Endothelial cell of hepatic sinusoid (primary cell): ENCODE data around the gene FHIT.

Experiments
- in situ Hi-C: cut with HindIII; loops from 2 replicates; pipeline ENCODE4 v1.10.0; 2017; ENCODE audit warnings: low sequenced_read_pairs

FHIT gene

DNA sequence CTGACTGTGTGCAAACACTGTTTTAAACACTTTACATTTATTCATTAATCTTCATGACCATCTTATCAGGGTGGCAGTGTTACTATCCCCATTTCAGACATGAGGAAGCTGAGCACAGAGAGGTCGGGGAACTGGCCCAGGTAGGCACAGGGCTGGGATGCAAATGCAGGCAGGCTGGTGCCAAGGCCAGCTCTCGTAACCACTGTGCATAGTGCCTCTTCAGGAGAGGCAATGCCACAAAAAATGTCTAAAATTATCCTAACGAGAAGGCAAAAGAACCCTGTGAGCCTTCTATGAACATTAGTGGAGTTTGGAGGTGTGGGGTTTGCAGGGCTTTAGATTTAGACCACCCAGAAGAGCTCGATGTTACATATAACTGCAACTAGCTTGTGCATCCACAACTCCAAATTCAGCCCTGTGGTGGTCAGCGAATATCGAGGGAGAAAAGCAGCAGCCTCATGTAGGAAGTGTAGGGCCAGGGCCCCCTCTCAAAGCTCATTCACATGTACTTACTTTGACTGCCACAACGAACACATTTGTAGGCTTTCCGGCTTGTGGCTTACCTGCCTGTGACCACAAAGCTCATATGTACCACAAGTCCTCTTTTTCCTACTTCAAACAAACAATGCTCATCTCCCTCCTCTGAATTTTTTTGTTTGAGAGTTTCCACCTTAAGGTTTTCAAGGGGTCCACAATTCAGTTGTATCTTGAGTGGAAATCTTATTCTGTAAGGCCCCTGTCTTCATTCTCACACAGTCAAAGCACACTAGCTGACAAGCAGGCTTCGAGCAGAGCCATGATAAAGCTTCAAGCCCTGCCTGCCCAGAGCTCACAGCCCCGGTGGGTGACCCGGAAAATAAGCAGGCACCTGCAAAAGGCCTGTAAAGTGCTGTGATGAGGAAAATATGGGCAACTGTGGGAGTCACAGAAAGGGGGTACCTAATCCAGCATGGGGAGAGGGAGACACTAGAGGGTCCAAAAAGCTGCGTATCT is 1478.5 kb downstream of the FHIT start:
- in situ Hi-C loops, result loop anchor here (5.0 kb wide), 1 partner anchor 40 kb away; no protein-coding TSS in a partner anchor

DNA sequence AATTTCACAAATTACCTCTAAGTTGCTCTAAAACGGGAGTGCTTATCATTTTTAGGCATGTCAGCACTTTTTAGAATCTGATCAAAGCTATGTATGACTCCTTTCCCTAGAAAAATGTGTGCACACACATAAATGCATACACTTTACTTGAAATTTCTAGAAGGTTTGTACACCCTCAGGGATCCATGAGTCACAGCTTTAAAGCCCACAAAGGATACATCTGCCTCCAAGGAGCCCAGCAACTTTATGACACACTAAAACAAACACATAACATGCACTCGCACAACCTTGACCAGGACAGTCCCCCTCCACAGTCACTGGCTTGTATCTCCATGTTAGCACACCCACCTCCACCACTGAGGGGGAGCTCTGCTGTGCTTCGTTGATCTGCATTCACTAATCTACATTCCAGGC is 1479.5 kb downstream of the FHIT start:
- in situ Hi-C loops, result loop anchor here (5.0 kb wide), 1 partner anchor 41 kb away; no protein-coding TSS in a partner anchor

DNA sequence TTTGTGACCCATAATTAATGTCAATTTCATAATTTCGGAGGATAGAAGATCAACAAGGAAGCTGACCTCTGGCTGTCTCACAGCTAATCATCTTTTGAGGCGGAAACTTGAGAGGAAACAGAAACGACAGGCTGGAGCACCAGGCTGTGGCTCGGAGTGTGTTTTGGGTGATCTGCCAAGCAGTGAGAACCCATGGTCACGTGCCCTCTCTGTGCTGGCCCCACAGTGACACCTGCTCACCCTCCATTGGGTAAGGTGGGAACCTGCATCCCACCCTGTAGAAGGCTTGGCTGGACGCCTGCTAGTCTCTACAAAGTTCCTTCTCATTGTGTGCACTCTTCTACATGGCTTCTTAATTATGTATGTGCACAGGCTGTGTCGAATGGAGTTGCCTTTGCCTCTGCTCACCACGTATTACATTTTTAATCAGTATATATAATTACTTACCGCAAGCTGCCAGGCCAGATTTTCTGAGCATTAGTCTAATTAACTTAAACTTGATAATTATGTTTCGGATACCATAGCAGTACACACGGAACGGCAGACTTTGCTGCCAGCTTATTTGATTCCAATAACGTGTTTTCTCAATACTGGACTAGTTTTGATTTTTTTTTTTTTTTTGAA is 1482.0 kb downstream of the FHIT start:
- in situ Hi-C loops, result no loop called here

- in situ Hi-C loops, result no loop called here
Observed at GRCh38 chr3:59766200-59766872, 1484.9 kb downstream of the FHIT start.

DNA sequence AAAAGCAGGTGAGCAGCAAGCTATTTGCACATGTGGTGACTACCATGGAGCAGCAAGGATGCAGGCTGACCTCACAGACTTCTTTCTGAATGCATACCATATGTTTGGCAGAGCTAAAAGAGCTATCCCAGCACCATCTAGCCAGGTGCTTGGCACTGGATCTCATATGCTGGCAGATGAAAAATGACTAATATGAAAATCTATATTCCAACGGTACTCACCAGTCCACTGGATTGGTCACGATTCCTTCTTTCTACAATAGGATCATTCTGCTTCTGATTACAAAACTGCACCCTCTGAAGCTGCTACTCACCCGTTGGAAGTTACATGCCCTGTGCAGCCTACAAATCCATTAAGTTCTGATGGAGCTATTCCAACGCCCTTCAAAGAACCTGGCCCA is 1487.1 kb downstream of the FHIT start:
- in situ Hi-C loops, result no loop called here

DNA sequence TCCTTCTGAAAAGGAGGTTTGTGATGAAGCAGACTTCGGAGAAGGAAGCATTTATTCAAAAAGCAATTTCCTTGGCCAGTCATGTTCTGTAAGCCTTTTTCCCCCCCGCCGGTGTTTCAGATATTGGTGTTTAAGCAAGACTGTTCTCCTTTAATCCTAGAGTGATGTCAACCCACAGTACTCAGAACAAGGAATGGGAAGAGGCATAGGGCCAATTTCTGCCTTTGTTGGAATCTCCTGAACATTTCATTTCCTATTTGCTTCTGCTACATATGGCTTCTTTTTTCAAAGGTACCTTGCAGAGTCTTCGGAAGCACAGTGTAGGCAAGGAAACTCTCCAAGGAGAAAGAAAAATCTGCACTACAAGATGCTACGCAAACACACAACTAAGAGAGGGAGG is 1488.3 kb downstream of the FHIT start:
- in situ Hi-C loops, result no loop called here

DNA sequence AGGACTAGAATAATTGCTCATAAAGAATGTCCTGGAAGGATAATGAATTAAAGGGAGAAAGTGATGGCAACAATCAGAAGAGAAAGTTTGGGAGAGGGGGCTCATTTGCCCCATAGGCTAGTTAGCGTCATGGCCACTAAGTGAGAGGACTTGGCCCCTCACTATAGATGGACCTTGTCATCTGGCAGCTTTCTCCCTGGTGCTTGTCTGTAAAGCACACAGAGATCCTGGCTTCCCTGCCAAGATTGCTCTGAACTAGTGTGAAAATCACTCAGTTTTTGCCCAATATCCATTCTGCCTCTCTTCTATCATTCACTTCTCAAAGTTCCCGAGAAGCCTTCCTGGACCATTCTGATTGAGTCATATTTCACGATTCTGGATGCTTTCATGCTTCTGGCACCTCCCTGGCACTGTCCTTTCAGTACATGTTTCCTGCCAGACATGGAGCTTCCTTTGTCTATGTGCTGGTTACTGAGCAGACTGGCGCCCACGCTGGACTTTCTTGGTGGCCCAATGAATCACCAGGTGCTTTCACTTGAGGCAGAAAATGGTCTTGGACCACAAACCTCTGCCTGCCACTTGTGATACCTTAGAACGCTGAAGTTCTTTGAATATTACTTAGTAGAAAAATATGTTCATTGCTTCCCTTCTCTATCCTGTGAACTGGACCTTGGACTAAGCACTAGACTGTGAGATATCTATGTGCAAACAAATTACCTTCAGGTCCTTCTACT is 1491.8 kb downstream of the FHIT start:
- in situ Hi-C loops, result no loop called here

DNA sequence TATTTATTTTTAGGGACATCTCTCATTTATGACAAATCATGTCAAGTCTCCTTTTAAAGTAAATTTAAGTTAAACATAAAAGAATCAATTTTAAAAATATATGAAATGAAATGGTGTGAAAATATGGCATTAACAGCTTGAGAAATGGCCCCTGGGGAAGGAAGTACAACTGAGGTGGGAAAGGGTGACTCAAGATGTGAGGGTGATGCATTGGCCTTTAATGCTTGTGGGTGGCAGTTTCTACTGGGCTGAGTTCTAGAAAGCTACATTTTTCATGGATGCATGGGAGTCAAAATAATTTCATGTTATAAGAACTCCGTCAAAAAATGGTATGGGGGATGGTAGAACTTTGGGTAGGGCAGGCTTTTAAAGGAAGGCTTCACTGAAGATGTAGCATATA is 1492.6 kb downstream of the FHIT start:
- in situ Hi-C loops, result no loop called here

GRCh38 chr3:59756934-59757333 is 1494.3 kb downstream of the FHIT start:
- in situ Hi-C loops, result no loop called here

GRCh38 chr3:59754456-59755129 is 1496.7 kb downstream of the FHIT start:
- in situ Hi-C loops, result no loop called here

GRCh38 chr3:59753808-59754450 is 1497.3 kb downstream of the FHIT start:
- in situ Hi-C loops, result no loop called here

DNA sequence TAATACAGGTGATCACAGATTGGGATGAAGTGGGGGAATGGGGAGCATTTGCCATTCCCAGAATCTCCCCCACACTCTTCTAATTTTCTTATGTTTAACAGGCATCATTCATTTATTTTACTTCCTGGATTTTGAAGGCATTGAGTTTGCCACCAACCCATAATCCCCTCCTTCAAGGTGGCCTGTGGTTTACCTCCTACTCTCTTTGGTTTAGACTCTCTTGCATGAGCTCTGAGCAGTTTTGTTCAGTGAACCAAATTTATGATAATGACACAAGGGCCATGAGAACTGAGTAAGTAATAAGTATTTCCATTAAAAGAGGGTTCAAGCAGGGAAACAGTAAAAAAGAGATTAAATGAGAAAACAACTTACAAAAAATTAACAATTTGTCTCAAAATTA is 1498.3 kb downstream of the FHIT start:
- in situ Hi-C loops, result no loop called here

GRCh38 chr3:59751606-59752005 is 1499.6 kb downstream of the FHIT start:
- in situ Hi-C loops, result no loop called here

DNA sequence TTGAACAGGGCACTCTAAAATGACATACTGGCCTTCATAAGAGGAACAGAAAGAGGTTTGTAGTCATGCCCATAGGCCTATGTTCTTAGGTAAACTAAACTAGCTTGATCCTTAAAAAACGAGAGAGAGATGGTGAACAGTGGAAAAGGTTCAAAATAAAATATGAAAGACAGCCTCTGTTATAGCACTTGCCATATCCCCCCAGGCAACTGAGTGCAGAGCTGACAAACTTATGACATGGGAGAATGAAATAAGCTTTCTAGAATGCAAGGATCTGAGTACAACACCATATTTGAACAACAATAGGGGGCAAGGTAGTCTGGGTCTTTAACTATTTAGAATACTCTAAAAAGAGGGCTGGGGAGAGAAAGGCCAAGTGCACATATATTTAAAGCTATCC is 1500.9 kb downstream of the FHIT start:
- in situ Hi-C loops, result no loop called here

- in situ Hi-C loops, result no loop called here
Observed at GRCh38 chr3:59749291-59749690, 1502.0 kb downstream of the FHIT start.

DNA sequence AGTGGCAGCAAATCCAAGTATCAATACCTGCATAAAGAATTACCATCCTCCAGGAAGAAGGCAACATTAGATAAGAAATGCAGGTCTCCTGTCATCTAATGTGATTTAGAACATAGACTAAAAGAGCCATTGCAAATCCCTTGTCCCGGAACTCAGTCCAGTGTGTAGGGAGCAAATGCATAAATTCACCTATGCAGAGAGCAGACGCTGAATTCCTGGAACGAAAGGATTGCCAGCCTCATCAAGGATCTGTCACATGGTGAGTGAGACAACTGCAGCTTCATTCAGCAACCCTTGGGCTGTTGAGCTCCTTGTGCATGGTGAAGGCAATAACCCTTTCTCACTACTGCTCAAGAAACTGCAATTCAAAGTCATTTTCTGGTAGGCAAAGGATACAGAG is 1504.7 kb downstream of the FHIT start:
- in situ Hi-C loops, result no loop called here

- in situ Hi-C loops, result no loop called here
Observed at GRCh38 chr3:59737241-59737640, 1514.0 kb downstream of the FHIT start.

DNA sequence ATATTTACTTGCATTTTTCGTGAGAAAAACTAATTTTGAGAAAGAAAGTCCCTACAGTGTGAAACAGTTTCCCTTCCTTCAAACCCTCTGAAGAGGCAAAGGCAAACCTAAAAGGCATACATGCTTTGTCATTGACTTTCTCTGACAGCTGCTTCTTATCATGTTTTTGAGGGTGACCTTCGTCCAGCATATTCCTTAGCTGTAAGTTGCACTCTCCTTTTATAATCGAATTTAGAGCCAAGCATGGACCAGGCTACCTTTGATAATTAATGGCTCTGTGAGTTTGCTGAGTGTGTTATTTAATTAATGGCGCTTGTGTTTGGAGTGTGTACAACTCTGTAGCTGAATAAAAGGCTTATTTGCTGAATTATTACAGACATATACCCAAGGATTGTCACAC is 1517.2 kb downstream of the FHIT start:
- in situ Hi-C loops, result no loop called here

GRCh38 chr3:59733041-59733809 is 1518.0 kb downstream of the FHIT start:
- in situ Hi-C loops, result no loop called here
